Parathyroid adenoma (tissue), 2 donors: ENCODE measurements around the gene CDHR2.

Experiments
- H2AFZ ChIP-seq: fragments of 300-600 bp; sonication (generic); one replicate; pipeline ENCODE4 v1.7.0; 2017; ENCODE audit warnings: antibody characterized with exemption, mild to moderate bottlenecking
- H3K27ac ChIP-seq: fragments of 300-600 bp; sonication (generic); one replicate; pipeline ENCODE4 v1.7.0; 2017
- H3K27me3 ChIP-seq: fragments of 300-600 bp; sonication (generic); one replicate; pipeline ENCODE4 v1.7.0; 2017; ENCODE audit warnings: low read length; ENCODE audit not compliant: control insufficient read depth, insufficient read depth
- H3K36me3 ChIP-seq: fragments of 300-600 bp; sonication (generic); one replicate; pipeline ENCODE4 v1.7.0; 2017; ENCODE audit warnings: low read length; ENCODE audit not compliant: control insufficient read depth, insufficient read depth
- H3K4me1 ChIP-seq: fragments of 300-600 bp; sonication (generic); one replicate; pipeline ENCODE4 v1.7.0; 2017; ENCODE audit warnings: control low read depth
- H3K4me2 ChIP-seq: fragments of 300-600 bp; sonication (generic); one replicate; pipeline ENCODE4 v1.7.0; 2017; ENCODE audit warnings: low read length
- H3K4me3 ChIP-seq: fragments of 300-600 bp; sonication (generic); one replicate; pipeline ENCODE4 v1.7.0; 2017; ENCODE audit warnings: low read depth, low read length
- H3K79me2 ChIP-seq: fragments of 300-600 bp; sonication (generic); one replicate; pipeline ENCODE4 v1.7.0; 2017; ENCODE audit warnings: control low read depth
- H3K9ac ChIP-seq: fragments of 300-600 bp; sonication (generic); one replicate; pipeline ENCODE4 v1.7.0; 2017; ENCODE audit warnings: mild to moderate bottlenecking
- H3K9me3 ChIP-seq: fragments of 300-600 bp; sonication (generic); one replicate; pipeline ENCODE4 v1.7.0; 2017; ENCODE audit warnings: low read length; ENCODE audit not compliant: control insufficient read depth
- TF ChIP-seq, protein P1 (sequence below): fragments of 300-600 bp; sonication (generic); IDR thresholded peaks from one replicate; pipeline ENCODE4 v1.7.0; 2017; ENCODE audit warnings: antibody characterized with exemption, mild to moderate bottlenecking
- donor health status: primary hyperparathyroidism.

CDHR2 gene

DNA sequence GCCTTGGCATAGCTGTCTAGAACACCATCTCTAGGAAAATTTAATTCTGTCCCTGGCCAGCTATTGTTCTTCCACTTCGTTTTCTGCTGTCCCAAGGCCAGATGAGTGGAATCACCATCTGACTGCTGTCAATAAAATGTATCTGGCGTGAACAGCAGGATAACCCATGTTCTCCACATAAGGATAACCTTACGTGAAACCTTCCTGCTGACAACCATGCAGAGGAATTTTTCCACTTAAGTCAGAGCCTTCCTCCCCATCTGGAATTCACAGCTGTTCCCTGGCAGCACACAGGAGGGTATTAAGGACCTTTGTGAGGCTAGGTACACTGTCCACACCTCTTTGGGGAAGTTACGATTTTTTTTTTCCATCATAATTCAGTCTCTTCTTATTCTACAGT lies 40.5 kb upstream of the CDHR2 start:
- no peaks in the 10 kb centered on the region for H3K4me1 ChIP-seq
- H3K36me3 ChIP-seq: no peaks in the 10 kb centered on the region
- no peaks in the 10 kb centered on the region for H3K27me3 ChIP-seq
- no peak overlapping the region for H3K4me3 ChIP-seq
- H3K9ac ChIP-seq: no peak overlapping the region
- no peak overlapping the region for H2AFZ ChIP-seq
- no peak overlapping the region for H3K27ac ChIP-seq
- no peak overlapping the region for H3K4me2 ChIP-seq
- no peaks in the 10 kb centered on the region for H3K79me2 ChIP-seq
- TF ChIP-seq, protein P1, sequence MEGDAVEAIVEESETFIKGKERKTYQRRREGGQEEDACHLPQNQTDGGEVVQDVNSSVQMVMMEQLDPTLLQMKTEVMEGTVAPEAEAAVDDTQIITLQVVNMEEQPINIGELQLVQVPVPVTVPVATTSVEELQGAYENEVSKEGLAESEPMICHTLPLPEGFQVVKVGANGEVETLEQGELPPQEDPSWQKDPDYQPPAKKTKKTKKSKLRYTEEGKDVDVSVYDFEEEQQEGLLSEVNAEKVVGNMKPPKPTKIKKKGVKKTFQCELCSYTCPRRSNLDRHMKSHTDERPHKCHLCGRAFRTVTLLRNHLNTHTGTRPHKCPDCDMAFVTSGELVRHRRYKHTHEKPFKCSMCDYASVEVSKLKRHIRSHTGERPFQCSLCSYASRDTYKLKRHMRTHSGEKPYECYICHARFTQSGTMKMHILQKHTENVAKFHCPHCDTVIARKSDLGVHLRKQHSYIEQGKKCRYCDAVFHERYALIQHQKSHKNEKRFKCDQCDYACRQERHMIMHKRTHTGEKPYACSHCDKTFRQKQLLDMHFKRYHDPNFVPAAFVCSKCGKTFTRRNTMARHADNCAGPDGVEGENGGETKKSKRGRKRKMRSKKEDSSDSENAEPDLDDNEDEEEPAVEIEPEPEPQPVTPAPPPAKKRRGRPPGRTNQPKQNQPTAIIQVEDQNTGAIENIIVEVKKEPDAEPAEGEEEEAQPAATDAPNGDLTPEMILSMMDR: no peak
- H3K9me3 ChIP-seq: no peaks in the 10 kb centered on the region

DNA sequence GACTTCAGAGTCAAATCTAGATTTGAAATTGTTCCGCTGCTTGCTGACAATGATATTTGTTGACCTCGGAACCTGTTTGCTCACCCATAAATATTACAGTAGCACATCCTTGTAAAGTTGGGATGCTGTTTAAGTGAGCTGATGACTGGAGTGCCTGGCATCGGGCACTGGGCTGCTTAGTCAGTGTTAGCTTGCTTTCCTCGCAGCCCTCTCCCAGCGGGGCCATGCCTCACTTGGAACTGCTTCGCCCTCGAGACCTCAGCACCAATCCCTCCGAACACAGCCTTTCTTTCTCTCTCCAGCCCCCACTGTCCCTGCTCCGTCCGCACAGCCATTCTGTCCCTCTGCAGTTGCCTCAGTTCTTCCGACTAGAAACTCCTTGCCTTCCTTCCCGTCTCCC lies 35.4 kb upstream of the CDHR2 start:
- Histone ChIP-seq H3K79me2 (no peaks in the 10 kb centered on the region), H3K27ac (no peak overlapping the region), H3K27me3 (no peaks in the 10 kb centered on the region), H3K9ac (no peak overlapping the region), H3K4me1 (no peaks in the 10 kb centered on the region), H3K9me3 (no peaks in the 10 kb centered on the region), H3K4me2 (no peak overlapping the region), H3K36me3 (no peaks in the 10 kb centered on the region), H2AFZ (no peak overlapping the region), H3K4me3 (no peak overlapping the region)
- TF ChIP-seq, protein P1: no peak

- no peaks in the 10 kb centered on the region for H3K36me3 ChIP-seq
- TF ChIP-seq, protein P1: no peak
- H3K4me1 ChIP-seq: no peaks in the 10 kb centered on the region
- H3K4me2 ChIP-seq: no peak overlapping the region
- no peaks in the 10 kb centered on the region for H3K27me3 ChIP-seq
- no peak overlapping the region for H3K4me3 ChIP-seq
- H3K9me3 ChIP-seq: no peaks in the 10 kb centered on the region
- no peak overlapping the region for H3K27ac ChIP-seq
- no peak overlapping the region for H3K9ac ChIP-seq
- no peaks in the 10 kb centered on the region for H3K79me2 ChIP-seq
- H2AFZ ChIP-seq: no peak overlapping the region
Observed at GRCh38 chr5:176514244-176514950, 34.7 kb upstream of the CDHR2 start.

- no peaks in the 10 kb centered on the region for H3K36me3 ChIP-seq
- no peak overlapping the region for H3K4me3 ChIP-seq
- no peaks in the 10 kb centered on the region for H3K27me3 ChIP-seq
- no peaks in the 10 kb centered on the region for H3K4me1 ChIP-seq
- H3K4me2 ChIP-seq: no peak overlapping the region
- TF ChIP-seq, protein P1: no peak
- H3K9me3 ChIP-seq: no peaks in the 10 kb centered on the region
- no peak overlapping the region for H2AFZ ChIP-seq
- no peak overlapping the region for H3K9ac ChIP-seq
- no peak overlapping the region for H3K27ac ChIP-seq
- no peaks in the 10 kb centered on the region for H3K79me2 ChIP-seq
Observed at GRCh38 chr5:176515396-176515795, 33.7 kb upstream of the CDHR2 start.

GRCh38 chr5:176517053-176517661 lies 32.0 kb upstream of the CDHR2 start:
- H3K9ac ChIP-seq: no peak overlapping the region
- no peak overlapping the region for H3K4me2 ChIP-seq
- H2AFZ ChIP-seq: no peak overlapping the region
- no peaks in the 10 kb centered on the region for H3K9me3 ChIP-seq
- H3K36me3 ChIP-seq: no peaks in the 10 kb centered on the region
- TF ChIP-seq, protein P1: no peak
- H3K27ac ChIP-seq: no peak overlapping the region
- no peaks in the 10 kb centered on the region for H3K27me3 ChIP-seq
- H3K79me2 ChIP-seq: no peaks in the 10 kb centered on the region
- H3K4me3 ChIP-seq: no peak overlapping the region
- H3K4me1 ChIP-seq: no peaks in the 10 kb centered on the region
